ENCODE data around the gene MADD. TPM values are rescaled to one million over a fixed set of nuclear protein-coding genes. Genes with fewer than 3 reads are reported as not detected.

The MADD gene
- total RNA-seq, 6 experiments from 2014 or later = 15.2 to 21.3 (median 16.8) TPM

DNA sequence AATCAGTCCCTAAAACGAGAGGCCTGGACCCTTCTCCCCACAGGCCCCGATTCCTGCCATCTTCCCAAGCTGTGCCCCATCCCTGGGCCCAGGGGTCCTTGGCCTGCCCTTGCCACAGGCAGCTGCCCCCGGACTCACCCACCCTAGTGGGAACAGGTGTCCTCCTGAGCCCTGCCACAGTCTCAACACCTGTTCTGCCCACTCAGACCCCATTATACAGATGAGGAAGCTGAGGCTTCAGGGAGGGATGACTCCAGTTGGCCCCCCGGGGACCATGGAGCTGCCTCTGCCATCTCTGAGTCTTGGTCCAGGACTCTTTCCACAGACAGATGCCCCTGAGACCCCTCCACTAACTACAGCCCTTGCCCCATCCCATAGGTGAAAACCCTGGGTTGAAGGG lies 66.7 kb downstream of the MADD start:
- Histone ChIP-seq H3K9me3 (no peaks in the 10 kb centered on the region), H3K4me3 (no peak overlapping the region), H3K27me3 (no peaks in the 10 kb centered on the region), H3K27ac (no peak overlapping the region), H3K4me1 (no peaks in the 10 kb centered on the region), H3K36me3 (no peaks in the 10 kb centered on the region)
- 60% methylated on average over 1 of the region's 4 CpGs for WGBS (ENCODE audit: insufficient coverage, low coverage, low lambda C conversion rate, missing lambda C conversion rate)
- TF ChIP-seq, protein P1, sequence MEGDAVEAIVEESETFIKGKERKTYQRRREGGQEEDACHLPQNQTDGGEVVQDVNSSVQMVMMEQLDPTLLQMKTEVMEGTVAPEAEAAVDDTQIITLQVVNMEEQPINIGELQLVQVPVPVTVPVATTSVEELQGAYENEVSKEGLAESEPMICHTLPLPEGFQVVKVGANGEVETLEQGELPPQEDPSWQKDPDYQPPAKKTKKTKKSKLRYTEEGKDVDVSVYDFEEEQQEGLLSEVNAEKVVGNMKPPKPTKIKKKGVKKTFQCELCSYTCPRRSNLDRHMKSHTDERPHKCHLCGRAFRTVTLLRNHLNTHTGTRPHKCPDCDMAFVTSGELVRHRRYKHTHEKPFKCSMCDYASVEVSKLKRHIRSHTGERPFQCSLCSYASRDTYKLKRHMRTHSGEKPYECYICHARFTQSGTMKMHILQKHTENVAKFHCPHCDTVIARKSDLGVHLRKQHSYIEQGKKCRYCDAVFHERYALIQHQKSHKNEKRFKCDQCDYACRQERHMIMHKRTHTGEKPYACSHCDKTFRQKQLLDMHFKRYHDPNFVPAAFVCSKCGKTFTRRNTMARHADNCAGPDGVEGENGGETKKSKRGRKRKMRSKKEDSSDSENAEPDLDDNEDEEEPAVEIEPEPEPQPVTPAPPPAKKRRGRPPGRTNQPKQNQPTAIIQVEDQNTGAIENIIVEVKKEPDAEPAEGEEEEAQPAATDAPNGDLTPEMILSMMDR (IDR thresholded peaks at IDR 0.05) = no peak
- TF ChIP-seq POLR2A (IDR thresholded peaks at IDR 0.05) = no peak
- intact Hi-C loops (cut with DNase I) = no loop called here
- DNase-seq (no peak), ATAC-seq (no peak)

DNA sequence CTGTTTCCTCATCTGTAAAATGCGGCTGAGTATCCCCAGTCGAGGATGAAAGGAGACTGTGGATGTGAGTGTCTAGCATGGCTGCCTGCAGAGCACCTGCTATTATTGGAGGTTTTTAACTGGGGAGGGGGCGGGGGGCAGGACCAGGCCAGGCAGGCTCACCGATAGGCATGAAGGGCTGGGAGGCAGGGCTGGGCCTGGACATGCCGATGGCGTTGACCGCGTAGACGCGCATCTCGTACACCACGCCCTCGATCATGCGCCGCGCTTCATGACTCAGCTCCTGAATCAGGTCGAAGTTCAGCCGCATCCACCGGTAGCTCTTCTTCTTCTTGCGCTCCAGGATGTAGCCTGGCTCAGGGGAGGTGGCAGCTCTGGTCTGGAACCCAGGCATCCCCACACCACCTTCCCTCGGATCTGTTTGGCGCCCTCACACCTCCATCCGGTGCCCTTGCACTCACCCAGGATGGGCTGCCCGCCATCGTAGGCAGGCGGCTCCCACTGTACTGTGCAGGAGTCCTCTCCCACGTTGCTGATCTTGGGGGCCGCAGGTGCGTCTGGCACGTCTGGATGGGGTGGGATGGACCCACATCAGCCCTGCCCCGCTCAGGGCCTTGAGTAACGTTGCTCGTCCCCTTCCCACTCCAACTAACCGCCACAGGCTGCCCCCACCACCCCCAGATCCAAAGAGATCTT lies 67.4 kb downstream of the MADD start:
- H3K9me3 ChIP-seq = no peaks in the 10 kb centered on the region
- H3K4me3 ChIP-seq = no peak overlapping the region
- no peaks in the 10 kb centered on the region for H3K36me3 ChIP-seq
- ATAC-seq = no peak
- H3K27ac ChIP-seq = no peak overlapping the region
- DNase-seq = no peak
- intact Hi-C loops (cut with DNase I) = no loop called here
- 69% methylated on average over 8 of the region's 34 CpGs for WGBS (ENCODE audit: insufficient coverage, low coverage, low lambda C conversion rate, missing lambda C conversion rate)
- no peaks in the 10 kb centered on the region for H3K4me1 ChIP-seq
- TF ChIP-seq POLR2A (IDR thresholded peaks at IDR 0.05) = no peak
- no peaks in the 10 kb centered on the region for H3K27me3 ChIP-seq

DNA sequence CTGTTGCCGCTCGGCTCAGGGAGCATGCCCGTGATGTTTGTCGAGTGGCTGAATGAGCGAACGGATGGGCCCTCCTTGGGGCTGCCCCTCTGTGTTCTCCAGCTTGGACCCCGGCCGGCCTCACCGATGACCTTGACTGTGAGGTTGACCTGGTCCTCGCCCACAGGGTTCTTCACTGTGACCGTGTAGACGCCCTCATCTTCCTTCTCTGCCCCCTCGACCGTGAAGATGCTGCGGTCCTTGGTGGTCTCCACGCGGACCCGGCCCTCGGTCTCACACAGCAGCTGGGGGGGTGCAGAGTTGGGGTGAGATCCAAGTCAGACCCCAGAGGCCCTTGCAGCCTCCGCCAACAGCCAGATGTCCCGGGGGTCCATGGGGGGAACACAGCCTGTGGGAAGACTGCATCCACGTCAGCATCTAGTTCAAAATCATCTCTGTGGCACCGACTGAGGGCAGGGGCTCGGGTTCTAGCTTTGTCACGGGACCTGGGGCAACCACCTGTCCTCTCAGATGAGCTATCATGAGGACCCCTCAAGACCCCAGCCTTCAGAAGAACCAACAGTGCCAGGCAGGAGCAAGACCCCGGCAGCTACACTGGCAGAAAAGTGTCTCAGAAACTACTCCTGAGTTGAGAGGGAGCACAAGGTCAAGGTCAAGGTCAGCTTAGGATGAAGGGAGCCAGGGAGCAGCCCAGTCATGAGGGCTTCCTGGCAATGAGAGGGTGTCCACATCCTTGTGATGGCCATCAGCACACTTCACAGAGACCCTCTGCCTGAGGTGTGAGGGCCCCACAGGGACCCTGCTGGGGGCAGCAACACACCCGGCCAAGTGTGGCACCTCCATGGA lies 68.7 kb downstream of the MADD start:
- intact Hi-C loops (cut with DNase I) = no loop called here
- ATAC-seq = no peak
- Histone ChIP-seq H3K27me3 (no peaks in the 10 kb centered on the region), H3K27ac (no peak overlapping the region), H3K9me3 (no peaks in the 10 kb centered on the region), H3K4me3 (no peak overlapping the region), H3K4me1 (no peaks in the 10 kb centered on the region), H3K36me3 (no peaks in the 10 kb centered on the region)
- 78% methylated on average over 4 of the region's 27 CpGs for WGBS (ENCODE audit: insufficient coverage, low coverage, low lambda C conversion rate, missing lambda C conversion rate)
- peak in 1 of 3 donors; percentile 39 for DNase-seq
- no peak for TF ChIP-seq POLR2A (IDR thresholded peaks at IDR 0.05)
- TF ChIP-seq, protein P1 (IDR thresholded peaks at IDR 0.05) = no peak

DNA sequence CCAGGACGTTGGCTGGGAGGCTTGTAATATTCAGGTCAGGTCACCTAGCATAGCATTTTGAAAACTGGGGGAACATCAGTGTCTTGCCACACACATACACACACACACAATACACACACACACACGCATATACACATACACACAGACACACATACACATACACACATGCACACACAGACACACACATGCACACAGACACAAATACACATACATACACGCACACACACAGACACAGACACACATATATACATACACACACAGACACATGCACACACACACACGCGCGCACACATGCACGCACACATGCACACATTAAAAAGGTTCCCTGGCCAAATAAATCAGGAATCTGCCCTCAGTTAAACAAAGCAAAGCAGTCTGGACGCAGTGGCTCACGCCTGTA lies 70.1 kb downstream of the MADD start:
- Histone ChIP-seq H3K27me3 (no peaks in the 10 kb centered on the region), H3K36me3 (no peaks in the 10 kb centered on the region), H3K27ac (no peak overlapping the region), H3K4me3 (no peak overlapping the region), H3K4me1 (no peaks in the 10 kb centered on the region), H3K9me3 (no peaks in the 10 kb centered on the region)
- DNase-seq = no peak
- no peak for ATAC-seq
- WGBS (ENCODE audit: insufficient coverage, low coverage, low lambda C conversion rate, missing lambda C conversion rate) = 78% methylated on average over 4 of the region's 9 CpGs
- TF ChIP-seq POLR2A (IDR thresholded peaks at IDR 0.05) = no peak
- TF ChIP-seq, protein P1 (IDR thresholded peaks at IDR 0.05) = no peak
- intact Hi-C loops (cut with DNase I) = loop anchor here (10.0 kb wide), 2 partner anchors 65 to 445 kb away; partner anchors contain the start of gene MADD (in 1 of the 2)

Measured in right lobe of liver (tissue), 6 donors.